K562 (cell line): ENCODE results near the gene WNT7B. TPM values are rescaled to one million over a fixed set of nuclear protein-coding genes. Genes with fewer than 3 reads are reported as not detected.

Source experiments
- polyA plus RNA-seq, 8 experiments: library from polyadenylated mRNA; depleted of rRNA in 4 of 8; stranded (reverse) in 5 of 8; unstranded in 3 of 8; fragments of >200 nt; fragmentation: Nextera tagmentation in 2 of 8; fragmentation: Illumina TruSeq in 1 of 8; extraction: Ambion mirVana in 2 of 8; extraction: Trizol in 1 of 8; gene quantifications; 2 replicates each; pipeline versions ENCODE4 v1.2.1 to v1.2.3, GENCODE V29; 2011 to 2014; ENCODE audit warnings: inconsistent platforms in 1 of 8, missing spikeins in 1 of 8
- total RNA-seq, 7 experiments: library from RNA; depleted of rRNA in 6 of 7; stranded (reverse); fragments of >200 nt in 6 of 7; fragmentation: Illumina TruSeq in 2 of 7; extraction: Trizol in 2 of 7; gene quantifications; 2 replicates each; pipeline versions ENCODE4 v1.2.1 to v1.2.3, GENCODE V29; 2011 to 2021; ENCODE audit warnings: low replicate concordance in 1 of 7

Gene WNT7B
- total and polyA plus RNA-seq, 9 of the 15 experiments (the other 6 are each of a cell fraction or from before 2014, with no cell fraction given): not detected

Other genes starting within 250 kb of the WNT7B start
- 2.8 and 5.3 TPM in 2 replicates for gene PPARA, start 173.4 kb upstream of the WNT7B start, total RNA-seq (2014; rRNA removed)
- gene PPARA, start 173.4 kb upstream of the WNT7B start, total RNA-seq (2014; rRNA removed; fragmentation: Illumina TruSeq; extraction: Trizol): 3.4 and 4.3 TPM in 2 replicates
- 2.1 and 2.6 TPM in 2 replicates for gene PPARA, start 173.4 kb upstream of the WNT7B start, total RNA-seq (2015; rRNA removed; fragmentation: Illumina TruSeq; extraction: Trizol)
- 4.1 and 5.9 TPM in 2 replicates for gene PPARA, start 173.4 kb upstream of the WNT7B start, total RNA-seq (2021)
- gene PPARA, start 173.4 kb upstream of the WNT7B start, polyA plus RNA-seq (2011; rRNA removed): 5.0 and 8.2 TPM in 2 replicates
- 2.7 and 3.5 TPM in 2 replicates for gene PPARA, start 173.4 kb upstream of the WNT7B start, polyA plus RNA-seq (2014; fragmentation: Illumina TruSeq; extraction: Trizol)
- under 1 TPM; 0.64 to 0.87 TPM for gene PPARA, start 173.4 kb upstream of the WNT7B start, polyA plus RNA-seq (2014; fragmentation: Nextera tagmentation; extraction: Ambion mirVana)
- gene PPARA, start 173.4 kb upstream of the WNT7B start, polyA plus RNA-seq (2014; rRNA removed): 2.1 and 4.0 TPM in 2 replicates